A549 treated with GW870086 at 1 μM for 4 hours (cell line): ENCODE results near the gene RSPH1. TPM values are rescaled to one million over a fixed set of nuclear protein-coding genes. Genes with fewer than 3 reads are reported as not detected.

ENCODE experiments used
- total RNA-seq: library from RNA; stranded (reverse); fragments of 200-300 nt; extraction: Qiagen RNA extraction; gene quantifications from 5 replicates; pipeline ENCODE4 v1.2.3, GENCODE V29; 2022; ENCODE audit warnings: low read depth

RSPH1 gene
- 0.40 to 0.94 TPM (median 0.78 TPM) in 5 replicates for total RNA-seq

GRCh38 chr21:42496120-42496838 lies at the start of gene RSPH1:
RSPH1 (minus strand) TSS chr21:42496224; CDS start chr21:42496186, 38 bp downstream.

DNA sequence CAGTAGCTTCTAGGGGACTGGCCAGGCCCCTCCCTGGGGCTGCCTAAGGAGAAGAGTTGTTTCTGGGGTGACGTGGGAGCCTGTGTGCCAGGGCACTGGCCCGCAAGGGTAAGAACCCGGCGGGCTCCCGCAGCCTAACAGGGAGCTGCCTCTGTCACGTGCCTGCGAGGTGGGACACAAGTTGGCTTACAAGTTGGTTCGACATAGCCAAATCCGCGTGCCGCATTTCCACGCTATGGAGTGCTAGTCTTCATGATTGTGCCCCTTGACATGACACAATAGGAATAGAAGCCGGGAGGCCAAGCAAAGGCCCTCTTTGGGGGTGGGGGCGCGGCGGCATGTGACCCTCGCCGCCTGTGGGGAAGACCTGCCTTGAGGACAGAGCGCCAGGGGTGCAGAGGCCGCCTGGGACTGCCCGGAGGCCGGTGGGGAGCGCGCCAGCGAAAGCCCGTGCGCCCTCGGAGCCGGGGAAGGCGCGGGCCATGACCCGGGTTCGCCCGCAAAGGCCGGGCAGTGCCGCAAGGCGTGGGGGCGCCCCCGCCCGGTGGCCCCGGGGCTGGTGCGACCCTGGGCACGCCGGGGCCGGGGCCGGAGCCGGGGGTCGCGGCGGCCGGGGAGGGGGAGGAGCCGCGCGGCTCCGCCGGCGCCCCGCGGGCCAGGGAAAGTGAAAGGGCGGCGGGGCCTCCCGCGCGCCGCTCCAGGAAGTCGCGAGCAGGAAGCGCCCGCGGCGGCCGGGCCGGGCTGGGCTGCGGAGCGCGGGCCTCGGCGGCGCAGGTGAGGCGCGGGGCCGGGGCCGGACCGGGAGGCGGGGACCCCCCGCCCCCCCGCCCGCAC lies 17.3 kb upstream of the RSPH1 start, which contains the start of gene SLC37A1:
Gene SLC37A1, plus strand, starts transcription at position 702 of the 834 bp plus-strand sequence. CDS start 4,603 bp downstream, outside the sequence.

Other genes starting within 250 kb of the RSPH1 start
- gene TFF3, start 180.8 kb downstream of the RSPH1 start, total RNA-seq, result not detected in 5 replicates
- gene TFF2, start 145.2 kb downstream of the RSPH1 start, total RNA-seq, result not detected in 5 replicates
- 18.3 to 36.3 TPM (median 26.5 TPM) in 5 replicates for gene TFF1, start 129.7 kb downstream of the RSPH1 start, total RNA-seq
- 0.13 to 0.45 TPM (median 0.18 TPM) in 5 replicates for gene TMPRSS3, start 100.2 kb downstream of the RSPH1 start, total RNA-seq
- gene UBASH3A, start 92.3 kb downstream of the RSPH1 start, total RNA-seq, result 0.07 to 0.25 TPM (median 0.13 TPM) in 4 of 5 replicates, not detected in the other
- gene SLC37A1, start 17.6 kb upstream of the RSPH1 start, total RNA-seq, result 2.7 to 5.0 TPM (median 3.1 TPM) in 5 replicates
- gene PDE9A, start 157.4 kb upstream of the RSPH1 start, total RNA-seq, result 1.5 to 1.8 TPM (median 1.6 TPM) in 5 replicates